K562 (cell line): ENCODE data around the gene ITPRIPL1. TPM values are rescaled to one million over a fixed set of nuclear protein-coding genes. Genes with fewer than 3 reads are reported as not detected.

Experiments
- ATF6 ChIP-seq: sonication (generic); formaldehyde crosslinking; IDR thresholded peaks from 2 replicates; pipeline ENCODE4 v1.4.0; 2020; ENCODE audit warnings: mild to moderate bottlenecking, missing genetic modification reagents
- BCL6 ChIP-seq: fragments of 250-450 bp; sonication (Bioruptor Pico); IDR thresholded peaks from 2 replicates; pipeline ENCODE4 v1.4.0; 2020
- CBX3 ChIP-seq, 2 experiments: IDR thresholded peaks; 1 replicate in 1 of 2; 2 replicates in 1 of 2; pipeline ENCODE4 v1.6.1; 2012; ENCODE audit warnings: inconsistent platforms in 2 of 2, low read length in 2 of 2, borderline replicate concordance in 1 of 2, control low read depth in 1 of 2
- CHD7 ChIP-seq: fragments of 200-600 bp; sonication (generic); IDR thresholded peaks from one replicate; pipeline ENCODE4 v1.6.1; 2012; ENCODE audit warnings: mild to moderate bottlenecking, low read depth, low read length, inconsistent platforms
- EP300 ChIP-seq: IDR thresholded peaks from 2 replicates; pipeline ENCODE4 v1.6.1; 2012; ENCODE audit warnings: low read length, improper control_type of control experiment
- FOSL1 ChIP-seq: fragments of 200-800 bp; sonication (Bioruptor generic); conservative IDR thresholded peaks from 2 replicates; pipeline ENCODE4 v1.6.1; 2016; ENCODE audit warnings: missing genetic modification characterization, missing compliant biosample characterization
- HMGN3 ChIP-seq: IDR thresholded peaks from 2 replicates; pipeline ENCODE4 v1.6.1; 2011; ENCODE audit warnings: borderline replicate concordance, low read depth, mild to moderate bottlenecking, mixed read lengths, low read length; ENCODE audit not compliant: insufficient read length; ENCODE audit errors: extremely low read depth
- MBD2 ChIP-seq: sonication (generic); IDR thresholded peaks from 2 replicates; pipeline ENCODE4 v1.6.1; 2016; ENCODE audit warnings: low read depth, borderline replicate concordance
- POLR2B ChIP-seq: fragments of 450-650 bp; IDR thresholded peaks from 2 replicates; pipeline ENCODE4 v1.6.1; 2018; ENCODE audit warnings: low read depth; ENCODE audit not compliant: partially characterized antibody
- TBP ChIP-seq: optimal IDR thresholded peaks from 2 replicates; pipeline ENCODE3; 2011; ENCODE audit warnings: low read depth, low read length, improper control_type of control experiment
- THRB ChIP-seq: fragments of 450-650 bp; formaldehyde crosslinking; conservative IDR thresholded peaks from 2 replicates; pipeline ENCODE4 v1.4.0; 2022; ENCODE audit warnings: mild to moderate bottlenecking, missing genetic modification characterization
- polyA plus RNA-seq, 8 experiments: library from polyadenylated mRNA; depleted of rRNA in 4 of 8; stranded (reverse) in 5 of 8; unstranded in 3 of 8; fragments of >200 nt; fragmentation: Nextera tagmentation in 2 of 8; fragmentation: Illumina TruSeq in 1 of 8; extraction: Ambion mirVana in 2 of 8; extraction: Trizol in 1 of 8; gene quantifications; 2 replicates each; pipeline versions ENCODE4 v1.2.1 to v1.2.3, GENCODE V29; 2011 to 2014; ENCODE audit warnings: inconsistent platforms in 1 of 8, missing spikeins in 1 of 8
- total RNA-seq, 7 experiments: library from RNA; depleted of rRNA in 6 of 7; stranded (reverse); fragments of >200 nt in 6 of 7; fragmentation: Illumina TruSeq in 2 of 7; extraction: Trizol in 2 of 7; gene quantifications; 2 replicates each; pipeline versions ENCODE4 v1.2.1 to v1.2.3, GENCODE V29; 2011 to 2021; ENCODE audit warnings: low replicate concordance in 1 of 7

Gene ITPRIPL1
- total and polyA plus RNA-seq, 9 of the 15 experiments (the other 6 are each of a cell fraction or from before 2014, with no cell fraction given): 0.99 to 9.0 (median 6.4) TPM

GRCh38 chr2:96305091-96305978, 19.8 kb upstream of the ITPRIPL1 start, which contains the start of gene SNRNP200 (continued):
- TF ChIP-seq ATF6 (0 out of 2 replicates have a peak, but pooled peaks have one; percentile 59), EP300 (peak; percentile 43; the same call in 1 of the 2 replicates), MBD2 (peak; percentile 69), THRB (peak; percentile 78; the same call in 1 of the 2 replicates), CHD7 (no peak), FOSL1 (peak; percentile 29; the same call in 1 of the 2 replicates), BCL6 (CRISPR knock-in tag) (no peak), POLR2B (peak; percentile 90), TBP (no peak), HMGN3 (peak; percentile 49), CBX3 (IDR thresholded peaks at IDR 0.05; ENCODE audit: borderline replicate concordance in 1 of 2, low read length in 2 of 2) (0 out of 3 replicates have a peak, but pooled peaks of 1 of the 2 experiments have one; percentile 38)
